WTC11 (cell line): ENCODE measurements around the gene CLCNKB. TPM values are rescaled to one million over a fixed set of nuclear protein-coding genes. Genes with fewer than 3 reads are reported as not detected.

Experiments
- ATAC-seq: fragments of 200-7000 bp; cut with Tn5 transposase; 2 replicates; pipeline ENCODE4 v1.10.0; 2021; ENCODE audit warnings: mild to moderate bottlenecking, moderate library complexity
- CTCF ChIA-PET: fragments of 300-600 bp; sonication (Branson Sonifier 250); formaldehyde crosslinking; loops from one replicate; lab custom pipeline; 2021; ENCODE audit warnings: antibody characterized with exemption; lab: Charles Lee
- POLR2A ChIA-PET: fragments of 350-600 bp; sonication (Branson Sonifier 250); formaldehyde crosslinking; loops from one replicate; lab custom pipeline; 2021; ENCODE audit warnings: antibody characterized with exemption; lab: Charles Lee
- DNase-seq: peaks from one replicate; pipeline ENCODE4 v3.0.0; 2021; ENCODE audit warnings: low spot score
- H3K27ac Mint-ChIP-seq: 2 replicates; pipeline ENCODE4 v1.8.0; 2021; ENCODE audit warnings: mixed read lengths
- H3K27me3 Mint-ChIP-seq: 2 replicates; pipeline ENCODE4 v1.8.0; 2021; ENCODE audit warnings: low read depth, mild to moderate bottlenecking, moderate library complexity, mixed read lengths
- H3K36me3 Mint-ChIP-seq: 2 replicates; pipeline ENCODE4 v1.8.0; 2021; ENCODE audit warnings: mixed read lengths
- H3K4me1 Mint-ChIP-seq: 2 replicates; pipeline ENCODE4 v1.8.0; 2022; ENCODE audit warnings: mixed read lengths
- H3K4me3 Mint-ChIP-seq: 2 replicates; pipeline ENCODE4 v1.8.0; 2021; ENCODE audit warnings: mild to moderate bottlenecking, moderate library complexity, mixed read lengths
- H3K9me3 Mint-ChIP-seq: 2 replicates; pipeline ENCODE4 v1.8.0; 2021; ENCODE audit warnings: mixed read lengths
- ATF2 ChIP-seq: sonication (generic); formaldehyde crosslinking; IDR thresholded peaks from 2 replicates; pipeline ENCODE4 v1.8.1; 2022; ENCODE audit warnings: low read depth, missing genetic modification reagents, borderline replicate concordance
- ERG ChIP-seq: fragments of 250-450 bp; sonication (Bioruptor Pico); IDR thresholded peaks from 2 replicates; pipeline ENCODE4 v1.8.0; 2021; ENCODE audit warnings: mild to moderate bottlenecking
- FOXK1 ChIP-seq: sonication (generic); formaldehyde crosslinking; IDR thresholded peaks from 2 replicates; pipeline ENCODE4 v1.8.0; 2022; ENCODE audit warnings: mild to moderate bottlenecking, moderate library complexity, missing genetic modification reagents
- GABPB1 ChIP-seq: sonication (generic); formaldehyde crosslinking; IDR thresholded peaks from 2 replicates; pipeline ENCODE4 v1.8.1; 2023; ENCODE audit warnings: mild to moderate bottlenecking, missing genetic modification reagents
- KAT7 ChIP-seq: sonication (generic); formaldehyde crosslinking; IDR thresholded peaks from 2 replicates; pipeline ENCODE4 v1.8.1; 2023; ENCODE audit warnings: missing genetic modification reagents, mild to moderate bottlenecking, borderline replicate concordance
- SP1 ChIP-seq: sonication (generic); formaldehyde crosslinking; conservative IDR thresholded peaks from 2 replicates; pipeline ENCODE4 v1.8.1; 2022; ENCODE audit warnings: missing genetic modification reagents
- TEAD4 ChIP-seq: sonication (generic); formaldehyde crosslinking; IDR thresholded peaks from 2 replicates; pipeline ENCODE4 v1.8.0; 2022; ENCODE audit warnings: mild to moderate bottlenecking, missing genetic modification reagents
- USF2 ChIP-seq: sonication (generic); formaldehyde crosslinking; IDR thresholded peaks from 2 replicates; pipeline ENCODE4 v1.8.1; 2023; ENCODE audit warnings: mild to moderate bottlenecking, missing genetic modification reagents, moderate library complexity
- ZMAT4 ChIP-seq: fragments of 250-450 bp; sonication (Bioruptor Pico); IDR thresholded peaks from 2 replicates; pipeline ENCODE4 v1.9.0; 2021; ENCODE audit warnings: mild to moderate bottlenecking
- ZNF138 ChIP-seq: sonication (generic); formaldehyde crosslinking; conservative IDR thresholded peaks from 2 replicates; pipeline ENCODE4 v1.8.1; 2022; ENCODE audit warnings: mild to moderate bottlenecking, moderate library complexity, missing genetic modification reagents
- ZNF263 ChIP-seq: sonication (generic); formaldehyde crosslinking; IDR thresholded peaks from 2 replicates; pipeline ENCODE4 v1.8.1; 2022; ENCODE audit warnings: low read depth, mild to moderate bottlenecking, moderate library complexity, missing genetic modification reagents
- ZNF281 ChIP-seq: sonication (generic); formaldehyde crosslinking; IDR thresholded peaks from 2 replicates; pipeline ENCODE4 v1.8.0; 2023; ENCODE audit warnings: mild to moderate bottlenecking, missing genetic modification reagents
- ZNF512 ChIP-seq: sonication (generic); formaldehyde crosslinking; IDR thresholded peaks from 2 replicates; pipeline ENCODE4 v1.8.1; 2022; ENCODE audit warnings: missing genetic modification reagents, borderline replicate concordance
- ZNF671 ChIP-seq: fragments of 250-450 bp; sonication (Bioruptor Pico); IDR thresholded peaks from 2 replicates; pipeline ENCODE4 v1.8.0; 2021; ENCODE audit warnings: mild to moderate bottlenecking
- total RNA-seq: library from RNA; stranded (reverse); gene quantifications from 3 replicates; pipeline ENCODE4 v1.2.3, GENCODE V29; 2021
- TF ChIP-seq, protein P1 (sequence below): fragments of 200-600 bp; IDR thresholded peaks from 2 replicates; pipeline ENCODE4 v1.8.0; 2022; ENCODE audit warnings: antibody characterized with exemption
- TF ChIP-seq, protein P2 (sequence below): sonication (generic); formaldehyde crosslinking; IDR thresholded peaks from 2 replicates; pipeline ENCODE4 v1.8.0; 2022; ENCODE audit warnings: mild to moderate bottlenecking, missing genetic modification reagents

Gene CLCNKB
- total RNA-seq, 1 experiment from 2014 or later = 1.8 TPM

DNA sequence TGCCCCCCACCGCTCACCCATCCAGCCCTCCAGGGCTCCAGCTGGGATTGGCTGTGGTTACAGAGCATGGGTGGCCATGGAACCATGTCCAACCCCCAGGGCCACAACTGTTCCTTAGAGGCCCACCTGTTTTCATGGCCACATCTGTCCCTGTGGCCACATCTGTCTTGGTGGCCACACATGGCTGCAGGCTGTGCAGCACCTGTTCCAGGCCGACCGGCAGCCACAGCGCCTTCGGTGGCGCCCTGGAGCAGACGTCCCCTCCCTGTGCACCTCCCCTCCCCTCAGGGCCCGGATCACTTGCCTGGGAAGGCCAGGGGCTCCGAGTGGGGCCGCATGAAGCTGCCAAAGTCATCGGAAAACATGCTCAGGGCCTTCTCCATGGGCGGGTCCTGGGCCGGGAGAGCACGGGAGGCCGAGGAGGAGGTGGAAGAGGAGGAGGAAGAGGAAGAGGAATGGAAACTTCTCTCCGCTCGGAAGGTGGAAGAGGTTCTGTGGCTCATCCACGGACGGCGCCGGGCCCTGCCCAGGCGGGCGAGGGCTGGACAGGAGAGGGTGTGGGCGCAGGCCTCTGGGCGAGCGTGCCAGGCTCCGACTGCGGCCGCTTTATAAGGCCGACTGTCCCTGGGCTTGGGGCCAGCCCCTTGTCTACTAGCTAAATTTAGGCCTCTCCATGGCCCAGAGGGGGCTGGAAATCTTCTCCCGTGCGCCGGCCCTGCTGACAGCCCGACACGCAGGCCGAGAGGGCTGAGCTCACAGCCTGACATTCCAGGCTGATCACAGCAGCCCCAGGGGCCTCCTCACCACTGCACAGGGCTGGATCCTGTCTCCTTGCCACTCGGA is 25.9 kb upstream of the CLCNKB start, which contains the start of gene HSPB7:
Gene HSPB7, minus strand, starts transcription at position 583 of the 843 bp plus-strand sequence. Its CDS starts 80 bp downstream, at position 503.
- Mint-ChIP-seq H3K27ac (no peak within 1 kb of the TSS), H3K4me3 (no peak within 1 kb of the TSS)

GRCh38 chr1:16018308-16018707 is 25.3 kb upstream of the CLCNKB start:
- no peak for ATAC-seq
- CTCF ChIA-PET = interaction anchor here (0.9 to 3.5 kb wide), 7 partner anchors 8 to 226 kb away, joined by 3 to 17 read pairs (median 7); no protein-coding TSS in a partner anchor

More for the DNA sequence above, 25.9 kb upstream of the CLCNKB start, which contains the start of gene HSPB7:
- POLR2A ChIA-PET = interaction anchor here (0.6 to 1.6 kb wide), 2 partner anchors 9 to 354 kb away, joined by 6 to 9 read pairs; no protein-coding TSS in a partner anchor
- H3K9me3 Mint-ChIP-seq = no peaks in the 10 kb centered on the region
- TF ChIP-seq TEAD4 (CRISPR knock-in tag) (no peak), ZMAT4 (CRISPR knock-in tag) (no peak), ZNF138 (CRISPR knock-in tag) (no peak), ZNF281 (no peak), FOXK1 (CRISPR knock-in tag) (no peak), KAT7 (CRISPR knock-in tag) (no peak), USF2 (CRISPR knock-in tag) (no peak)
- TF ChIP-seq, protein P1, sequence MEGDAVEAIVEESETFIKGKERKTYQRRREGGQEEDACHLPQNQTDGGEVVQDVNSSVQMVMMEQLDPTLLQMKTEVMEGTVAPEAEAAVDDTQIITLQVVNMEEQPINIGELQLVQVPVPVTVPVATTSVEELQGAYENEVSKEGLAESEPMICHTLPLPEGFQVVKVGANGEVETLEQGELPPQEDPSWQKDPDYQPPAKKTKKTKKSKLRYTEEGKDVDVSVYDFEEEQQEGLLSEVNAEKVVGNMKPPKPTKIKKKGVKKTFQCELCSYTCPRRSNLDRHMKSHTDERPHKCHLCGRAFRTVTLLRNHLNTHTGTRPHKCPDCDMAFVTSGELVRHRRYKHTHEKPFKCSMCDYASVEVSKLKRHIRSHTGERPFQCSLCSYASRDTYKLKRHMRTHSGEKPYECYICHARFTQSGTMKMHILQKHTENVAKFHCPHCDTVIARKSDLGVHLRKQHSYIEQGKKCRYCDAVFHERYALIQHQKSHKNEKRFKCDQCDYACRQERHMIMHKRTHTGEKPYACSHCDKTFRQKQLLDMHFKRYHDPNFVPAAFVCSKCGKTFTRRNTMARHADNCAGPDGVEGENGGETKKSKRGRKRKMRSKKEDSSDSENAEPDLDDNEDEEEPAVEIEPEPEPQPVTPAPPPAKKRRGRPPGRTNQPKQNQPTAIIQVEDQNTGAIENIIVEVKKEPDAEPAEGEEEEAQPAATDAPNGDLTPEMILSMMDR = no peak
- TF ChIP-seq, protein P2, sequence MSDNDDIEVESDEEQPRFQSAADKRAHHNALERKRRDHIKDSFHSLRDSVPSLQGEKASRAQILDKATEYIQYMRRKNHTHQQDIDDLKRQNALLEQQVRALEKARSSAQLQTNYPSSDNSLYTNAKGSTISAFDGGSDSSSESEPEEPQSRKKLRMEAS (CRISPR knock-in tag) = no peak; the same call in 1 of the 2 replicates
- TF ChIP-seq, all 79 proteins: peak for 0
- peaks cover 27% of the 10 kb centered on the region for H3K27me3 Mint-ChIP-seq
- DNase-seq = peak; percentile 71
- ATAC-seq = peak; percentile 28
- no peaks in the 10 kb centered on the region for H3K36me3 Mint-ChIP-seq
- CTCF ChIA-PET = interaction anchor here (0.9 to 3.5 kb wide), 8 partner anchors 8 to 226 kb away, joined by 3 to 17 read pairs (median 6); no protein-coding TSS in a partner anchor
- peaks cover 62% of the 10 kb centered on the region for H3K4me1 Mint-ChIP-seq

More at GRCh38 chr1:16018308-16018707, 25.3 kb upstream of the CLCNKB start:
- no peak overlapping the region for H3K27ac Mint-ChIP-seq
- TF ChIP-seq ATF2 (CRISPR knock-in tag) (no peak), ZNF263 (no peak), SP1 (CRISPR knock-in tag) (no peak), ZNF671 (CRISPR knock-in tag) (no peak), GABPB1 (CRISPR knock-in tag) (no peak), ERG (no peak), ZNF512 (no peak)
- TF ChIP-seq, all 79 proteins: peak for 0
- H3K4me1 Mint-ChIP-seq = peaks cover 62% of the 10 kb centered on the region
- H3K4me3 Mint-ChIP-seq = no peak overlapping the region
- peaks cover 28% of the 10 kb centered on the region for H3K27me3 Mint-ChIP-seq
- no peaks in the 10 kb centered on the region for H3K9me3 Mint-ChIP-seq
- DNase-seq = no peak
- POLR2A ChIA-PET = interaction anchor here (1.6 kb wide), 1 partner anchor 8 kb away, joined by 6 read pairs; no protein-coding TSS in a partner anchor
- H3K36me3 Mint-ChIP-seq = no peaks in the 10 kb centered on the region
